HG03571 (cell line): ENCODE results near the gene GSTM4.

Experiments
- ATAC-seq: cut with Tn5 transposase; IDR thresholded peaks from one replicate; pipeline ENCODE4 v1.9.1; 2021; ENCODE audit not compliant: unreplicated experiment

The GSTM4 gene

DNA sequence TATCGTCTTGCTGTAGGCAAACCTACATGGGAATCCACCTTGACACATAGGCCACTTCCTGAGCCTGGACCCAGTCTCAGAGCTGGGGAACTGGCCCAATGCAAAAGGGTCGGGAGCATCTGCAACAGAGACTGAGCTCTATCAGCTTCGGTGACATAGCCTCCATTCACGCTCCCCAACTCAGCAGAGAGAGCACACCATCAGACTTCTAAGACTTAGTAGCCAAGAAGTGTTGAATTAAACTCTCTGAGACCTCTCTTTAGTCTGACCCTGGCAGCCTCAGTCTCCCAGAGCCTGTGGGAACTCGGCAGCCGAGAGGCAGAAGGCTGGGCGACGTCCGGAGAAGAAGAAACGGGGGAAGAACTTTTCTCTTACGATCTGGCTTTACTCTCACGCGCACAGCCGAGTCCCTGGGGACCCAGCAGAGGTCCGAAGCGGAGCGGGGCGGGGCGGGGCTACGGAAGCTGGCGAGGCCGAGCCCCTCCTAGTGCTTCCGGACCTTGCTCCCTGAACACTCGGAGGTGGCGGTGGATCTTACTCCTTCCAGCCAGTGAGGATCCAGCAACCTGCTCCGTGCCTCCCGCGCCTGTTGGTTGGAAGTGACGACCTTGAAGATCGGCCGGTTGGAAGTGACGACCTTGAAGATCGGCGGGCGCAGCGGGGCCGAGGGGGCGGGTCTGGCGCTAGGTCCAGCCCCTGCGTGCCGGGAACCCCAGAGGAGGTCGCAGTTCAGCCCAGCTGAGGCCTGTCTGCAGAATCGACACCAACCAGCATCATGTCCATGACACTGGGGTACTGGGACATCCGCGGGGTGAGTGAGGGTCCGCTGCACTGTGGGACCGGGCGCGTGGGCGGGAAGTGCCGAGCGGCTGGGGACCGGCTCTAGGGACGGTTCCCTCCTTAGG is at the start of gene GSTM4:
Gene GSTM4, plus strand, starts transcription at position 485 of the 905 bp plus-strand sequence. Its CDS starts 291 bp downstream, at position 776.
- peak; percentile 91 for ATAC-seq

DNA sequence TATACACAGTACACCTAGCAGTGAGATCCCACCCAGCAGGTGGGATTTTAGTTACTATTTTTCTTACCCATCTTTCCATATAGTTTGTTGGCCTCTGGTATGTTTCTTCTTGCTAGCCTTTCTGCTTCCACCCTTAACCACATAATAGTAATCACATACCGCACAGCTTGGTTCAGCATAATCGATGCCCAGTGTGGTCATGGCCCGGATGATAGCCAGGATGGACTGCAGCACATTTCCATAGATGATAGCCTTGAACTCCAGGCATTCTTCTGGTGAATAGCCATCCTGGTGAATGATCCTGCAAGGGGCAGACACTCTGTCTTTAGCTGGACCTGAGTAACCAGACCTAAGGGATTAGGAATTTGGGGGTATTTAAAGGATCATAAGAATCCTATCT is 46.0 kb upstream of the GSTM4 start:
- no peak for ATAC-seq

DNA sequence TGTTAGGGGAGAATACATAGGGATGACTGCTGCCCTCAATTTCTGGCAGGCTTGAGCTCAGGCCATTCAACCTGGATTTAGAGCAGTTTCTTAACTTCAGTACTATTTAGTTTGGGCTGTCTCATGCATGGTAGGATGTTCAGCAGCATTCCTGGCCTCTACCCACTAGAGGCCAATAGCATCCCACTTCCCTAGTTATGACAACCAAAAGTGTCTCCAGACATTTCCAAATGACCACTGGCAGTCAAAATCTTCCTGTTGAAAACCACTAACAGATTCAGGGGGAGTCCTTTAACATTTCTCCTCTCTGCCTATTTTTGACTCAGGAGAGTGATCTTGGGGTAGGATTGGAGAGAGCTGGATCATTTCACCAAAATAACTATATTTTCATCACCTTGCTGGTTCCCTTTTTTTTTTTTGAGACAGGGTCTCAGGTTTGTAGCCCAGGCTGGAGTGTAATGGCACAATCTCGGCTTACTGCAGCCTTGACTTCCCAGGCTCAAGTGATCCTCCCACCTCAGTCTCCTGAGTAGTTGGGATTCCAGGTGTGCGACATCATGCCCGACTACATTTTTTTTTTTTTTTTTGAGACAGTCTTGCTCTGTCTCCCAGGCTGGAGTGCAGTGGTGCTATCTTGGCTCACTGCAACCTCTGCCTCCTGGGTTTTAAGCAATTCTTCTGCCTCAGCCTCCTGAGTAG is 45.1 kb upstream of the GSTM4 start:
- ATAC-seq = no peak

DNA sequence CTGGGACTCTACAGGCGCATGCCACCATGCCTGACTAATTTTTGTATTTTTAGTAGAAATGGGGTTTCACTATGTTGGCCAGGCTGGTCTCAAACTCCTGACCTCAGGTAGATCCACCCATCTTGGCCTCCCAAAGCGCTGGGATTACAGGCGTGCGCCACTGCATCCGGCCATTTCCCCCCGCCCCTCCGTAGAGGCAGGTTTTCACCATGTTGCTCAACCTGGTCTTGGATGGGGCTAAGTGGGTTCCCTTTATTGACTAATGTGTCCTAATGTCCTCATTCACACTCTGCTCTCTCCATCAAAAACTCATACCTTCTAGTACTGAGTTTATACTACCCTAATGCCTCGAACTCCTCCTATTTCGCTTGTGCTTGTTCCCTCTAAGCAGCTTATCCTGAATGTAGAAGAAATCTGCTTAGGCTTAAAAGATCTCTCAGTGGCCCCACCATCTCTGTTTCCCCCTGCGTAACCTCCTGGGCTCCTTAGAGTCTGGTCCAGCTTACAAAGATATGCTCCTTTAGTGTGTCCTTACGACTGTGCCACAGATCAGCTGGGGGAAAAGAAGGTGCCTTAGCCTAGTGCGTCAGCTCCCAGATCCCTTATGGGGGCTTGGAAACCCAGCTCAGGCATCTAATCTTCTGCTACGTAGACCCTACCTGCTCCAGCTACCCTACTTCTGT is 44.5 kb upstream of the GSTM4 start:
- ATAC-seq = no peak

DNA sequence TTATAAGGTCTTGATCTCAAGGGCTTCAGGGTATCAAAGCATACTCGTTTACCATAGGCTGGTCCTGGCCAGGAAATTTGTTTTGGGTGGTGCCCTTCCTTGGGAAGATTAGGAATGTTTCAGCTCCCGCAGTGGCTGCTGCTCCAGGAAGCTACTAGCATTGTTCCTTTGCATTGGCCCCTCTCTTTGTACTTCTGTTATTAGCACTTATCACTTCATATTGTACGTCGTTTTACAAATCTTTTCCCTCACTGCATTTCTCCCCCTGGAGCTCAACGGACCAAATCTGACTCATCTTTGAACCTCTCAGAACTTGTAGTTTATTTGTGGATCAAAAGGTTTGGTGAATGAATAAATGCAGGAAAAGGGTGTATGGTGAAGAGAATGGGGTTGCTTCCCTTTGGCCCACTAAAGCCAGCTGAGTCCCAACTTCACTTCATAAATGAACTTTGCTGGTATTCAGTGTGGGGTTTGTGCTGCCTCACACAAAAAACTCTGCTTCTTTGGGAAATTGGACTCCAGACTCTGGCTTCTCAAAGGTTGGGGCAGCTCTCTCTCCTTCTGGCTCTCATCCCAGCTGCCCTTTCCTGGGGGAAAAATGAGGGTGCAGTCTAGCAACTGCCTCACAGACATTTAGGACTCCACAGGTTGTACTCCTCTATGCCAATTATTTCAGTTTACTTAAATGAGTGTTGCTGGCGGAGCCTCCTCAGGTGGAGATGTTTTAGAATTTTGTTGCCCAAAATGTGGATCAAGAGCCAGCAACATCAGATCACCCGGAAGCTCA is 42.3 kb upstream of the GSTM4 start:
- no peak for ATAC-seq

DNA sequence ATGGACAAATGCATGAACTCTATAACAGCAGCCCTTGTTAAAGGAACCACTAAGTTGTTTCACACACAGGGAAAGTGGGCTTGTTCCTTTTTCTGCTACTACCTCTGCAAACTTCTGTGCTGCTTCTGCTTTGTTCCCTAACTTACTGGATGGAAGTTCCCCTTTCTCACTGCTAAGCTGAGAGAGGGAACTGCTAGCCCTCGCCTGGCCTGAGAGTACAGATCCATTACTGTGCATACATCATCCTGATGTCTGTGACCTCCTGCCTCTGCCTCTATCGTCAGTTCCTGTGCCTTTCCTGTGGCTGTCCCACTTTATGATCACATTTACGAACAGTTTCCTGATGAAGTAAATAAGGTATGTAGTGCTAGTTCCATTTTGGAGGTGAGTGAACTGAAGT is 40.0 kb upstream of the GSTM4 start:
- no peak for ATAC-seq

DNA sequence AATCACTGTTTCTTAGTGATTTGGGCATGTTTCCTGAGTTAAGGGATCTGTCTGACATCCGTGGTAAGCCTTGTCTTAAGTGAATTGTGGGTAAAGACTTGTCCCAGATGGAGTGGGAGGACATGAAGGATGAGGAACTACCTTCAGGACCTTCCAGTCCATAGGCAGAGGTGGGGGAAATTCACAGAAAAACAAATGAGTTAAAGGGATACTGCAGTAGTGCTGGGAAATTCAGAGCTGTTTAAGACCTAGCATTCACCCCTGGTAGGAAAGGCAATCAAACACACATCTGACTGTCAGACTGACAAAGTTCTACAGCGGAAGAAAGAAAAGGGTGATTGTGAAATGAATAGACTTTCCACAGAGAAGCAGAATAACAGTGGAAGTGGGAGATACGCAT is 39.5 kb upstream of the GSTM4 start:
- no peak for ATAC-seq

DNA sequence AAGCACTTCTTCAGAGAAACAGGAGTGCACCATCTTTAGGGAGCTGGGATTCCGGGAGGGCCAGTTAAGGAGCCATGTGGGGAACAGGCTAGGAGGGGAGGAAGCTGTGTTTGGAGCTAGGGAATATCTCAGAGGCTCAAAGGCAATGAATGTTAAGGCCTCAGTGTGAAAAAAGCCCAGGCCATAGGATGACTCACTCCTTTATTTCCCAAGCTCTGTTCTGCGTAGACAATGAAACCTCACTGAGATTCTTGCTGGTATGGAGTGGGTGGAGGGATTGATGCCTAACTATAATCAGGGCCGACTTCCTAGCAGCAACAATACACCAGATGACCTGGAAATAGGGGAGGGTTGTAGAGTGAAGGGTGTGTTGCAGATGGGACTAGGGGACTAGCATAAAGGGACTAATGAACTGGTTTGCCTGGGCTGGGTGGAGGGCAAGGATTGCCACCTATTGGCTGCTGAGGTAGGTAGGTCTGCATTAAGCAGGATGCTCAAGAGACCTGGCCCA is 38.6 kb upstream of the GSTM4 start:
- no peak for ATAC-seq

DNA sequence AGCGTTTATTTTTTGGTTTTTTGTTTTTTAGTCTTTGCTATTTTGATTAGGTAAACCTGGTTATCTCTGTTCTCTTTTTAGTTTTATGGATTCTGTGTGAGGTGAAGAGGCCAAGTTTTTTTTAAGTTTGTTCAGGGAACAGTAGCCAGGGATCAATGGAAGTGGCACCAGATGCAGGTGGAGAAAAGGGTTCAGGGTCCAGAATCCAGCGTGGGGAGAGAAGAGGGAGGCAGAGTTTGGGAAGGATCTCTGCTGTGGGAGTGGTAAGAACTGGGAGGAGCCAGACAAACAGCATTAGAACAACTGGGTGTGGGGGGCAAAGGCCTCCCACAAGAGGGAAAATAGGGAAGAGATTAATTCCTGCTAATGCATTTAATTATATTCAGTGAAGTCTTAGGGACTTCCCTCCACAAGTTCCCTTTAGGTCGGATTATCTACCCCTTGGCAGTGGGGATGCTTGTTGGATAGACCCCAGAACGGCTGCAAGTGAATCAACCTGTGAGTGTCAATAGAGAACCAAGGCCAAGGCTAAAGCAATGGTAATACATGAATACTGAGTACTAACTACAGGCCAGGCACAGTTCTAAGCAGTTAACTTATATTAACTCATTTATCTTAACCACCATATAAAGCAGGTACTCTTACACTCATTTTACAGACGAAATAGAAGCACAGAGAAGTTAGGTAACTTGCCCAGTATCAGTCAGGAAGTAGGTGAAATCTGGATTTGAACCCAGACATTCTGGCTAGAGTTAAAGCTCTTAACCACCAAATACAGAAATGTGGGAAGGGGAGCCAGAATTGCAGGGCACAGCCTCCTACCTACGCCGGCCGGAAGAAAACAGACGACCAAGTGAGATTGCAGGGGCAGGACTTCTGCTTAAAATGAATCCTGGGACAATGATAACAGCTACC is 37.0 kb upstream of the GSTM4 start:
- ATAC-seq = no peak

DNA sequence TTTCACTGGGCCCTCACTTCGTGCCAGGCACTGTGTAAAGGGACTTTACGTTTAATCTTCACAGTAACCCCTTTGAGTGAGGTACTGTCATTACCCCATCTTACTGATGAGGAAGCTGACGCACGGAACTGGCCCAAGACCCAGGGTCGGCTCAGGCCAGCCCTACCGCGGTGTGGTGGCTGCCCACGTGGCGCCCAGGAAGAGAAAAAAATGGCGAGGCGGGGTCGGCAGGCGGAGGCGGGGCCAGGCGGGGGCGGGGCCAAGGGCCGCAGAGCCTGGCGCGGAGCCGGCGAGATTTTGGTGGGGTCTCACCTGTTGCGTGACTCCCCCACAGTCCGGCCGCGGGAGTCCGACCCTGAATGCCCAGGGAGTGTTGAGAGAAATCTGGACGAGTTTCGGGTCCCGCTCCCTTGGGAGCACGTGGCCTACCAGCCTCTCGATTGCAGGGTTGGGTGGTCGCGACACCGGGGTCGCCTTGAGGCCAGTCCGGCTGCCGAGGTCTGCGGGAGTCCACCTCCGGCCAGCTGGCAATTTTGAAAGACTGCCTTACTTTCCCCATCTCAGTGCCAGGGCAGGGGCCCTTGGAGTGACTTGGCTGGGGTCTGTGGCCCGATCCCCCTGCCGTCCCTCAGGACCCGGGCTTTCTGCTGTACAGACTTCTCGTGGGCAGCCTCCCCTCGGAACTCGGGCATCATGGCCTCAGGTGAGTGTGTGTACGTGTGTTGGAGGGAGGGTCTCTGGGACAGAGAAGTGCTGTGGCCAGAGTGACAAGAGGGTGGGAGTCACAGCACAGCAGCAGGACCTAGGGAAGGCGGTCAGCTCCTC is 36.1 kb upstream of the GSTM4 start, which contains the start of the genes AMPD2 and GNAT2:
Gene AMPD2, plus strand, starts transcription at position 262 of the 825 bp plus-strand sequence. CDS start 1,339 bp downstream, outside the sequence.
Gene GNAT2, minus strand, starts transcription at position 41 of the 825 bp plus-strand sequence. CDS start 6,746 bp downstream, outside the sequence.
- ATAC-seq = peak; percentile 43

DNA sequence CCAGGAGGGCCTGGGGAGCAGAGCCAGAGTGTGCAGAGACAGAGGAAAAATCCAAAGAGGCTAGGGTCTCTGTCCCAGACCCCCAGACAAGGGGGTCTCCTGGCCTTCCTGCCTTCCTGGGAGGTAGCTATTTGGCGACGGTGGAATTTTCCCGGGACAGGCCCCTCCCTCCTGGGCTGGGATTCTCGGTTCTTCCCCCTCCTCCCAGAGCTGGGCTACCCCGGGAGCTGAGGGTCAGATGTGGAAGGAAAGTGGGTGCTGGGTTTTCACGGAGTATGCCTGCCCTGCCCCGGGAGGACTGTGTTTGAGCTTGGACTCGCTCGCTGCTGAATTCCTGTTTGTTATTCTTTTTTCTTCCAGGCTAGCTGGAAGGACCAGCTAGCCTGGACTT is 35.5 kb upstream of the GSTM4 start:
- ATAC-seq = no peak

DNA sequence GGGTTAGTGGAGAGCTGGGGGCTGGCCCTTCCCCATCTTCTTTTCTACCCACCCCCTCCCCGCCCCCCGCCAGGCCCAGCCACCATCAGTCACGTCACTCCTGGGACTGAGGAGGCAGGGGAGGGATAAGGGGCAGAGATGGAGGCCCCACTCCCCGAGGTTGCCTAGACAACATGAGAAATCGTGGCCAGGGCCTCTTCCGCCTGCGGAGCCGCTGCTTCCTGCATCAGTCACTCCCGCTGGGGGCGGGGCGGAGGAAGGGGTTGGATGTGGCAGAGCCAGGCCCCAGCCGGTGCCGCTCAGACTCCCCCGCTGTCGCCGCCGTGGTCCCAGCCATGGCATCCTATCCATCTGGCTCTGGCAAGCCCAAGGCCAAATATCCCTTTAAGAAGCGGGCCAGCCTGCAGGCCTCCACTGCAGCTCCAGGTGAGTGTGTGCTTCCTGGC is 35.0 kb upstream of the GSTM4 start:
- peak; percentile 65 for ATAC-seq

DNA sequence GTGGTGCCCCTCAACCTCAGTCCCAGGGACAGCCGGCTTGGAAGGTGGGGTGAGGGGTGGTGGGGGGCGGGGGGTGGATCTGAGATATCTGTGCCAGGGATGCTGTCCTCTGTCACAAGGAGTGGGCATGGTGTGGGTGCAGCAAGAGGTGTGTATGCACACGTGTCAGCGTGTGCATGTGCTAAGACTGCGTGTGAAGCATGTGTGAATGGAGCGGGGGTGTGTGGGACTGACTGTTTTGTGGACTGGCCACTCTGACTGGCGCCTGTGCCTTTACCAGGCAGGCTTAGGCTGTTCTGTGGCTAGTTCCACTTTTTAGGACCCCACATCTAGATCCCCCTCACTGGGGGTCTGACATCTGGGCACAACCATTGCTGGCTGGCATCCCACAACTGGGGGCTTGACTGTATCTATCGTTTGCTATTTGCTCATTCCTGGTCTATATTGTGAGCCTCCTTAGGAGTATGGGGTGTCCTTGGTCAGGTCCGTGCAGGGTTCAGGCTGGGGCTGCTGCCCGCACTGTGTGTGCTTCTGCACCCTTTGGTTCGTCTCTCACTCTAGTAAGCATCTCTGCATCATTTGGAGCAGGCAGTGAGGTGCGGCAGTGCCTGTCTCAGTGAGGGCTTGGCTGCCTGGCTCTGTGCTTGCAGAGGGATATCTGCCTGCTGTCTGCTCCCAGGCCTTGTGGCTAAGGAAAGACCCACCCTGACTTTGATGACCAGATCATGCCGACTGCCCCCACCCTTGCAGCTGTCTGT is 34.3 kb upstream of the GSTM4 start:
- no peak for ATAC-seq

DNA sequence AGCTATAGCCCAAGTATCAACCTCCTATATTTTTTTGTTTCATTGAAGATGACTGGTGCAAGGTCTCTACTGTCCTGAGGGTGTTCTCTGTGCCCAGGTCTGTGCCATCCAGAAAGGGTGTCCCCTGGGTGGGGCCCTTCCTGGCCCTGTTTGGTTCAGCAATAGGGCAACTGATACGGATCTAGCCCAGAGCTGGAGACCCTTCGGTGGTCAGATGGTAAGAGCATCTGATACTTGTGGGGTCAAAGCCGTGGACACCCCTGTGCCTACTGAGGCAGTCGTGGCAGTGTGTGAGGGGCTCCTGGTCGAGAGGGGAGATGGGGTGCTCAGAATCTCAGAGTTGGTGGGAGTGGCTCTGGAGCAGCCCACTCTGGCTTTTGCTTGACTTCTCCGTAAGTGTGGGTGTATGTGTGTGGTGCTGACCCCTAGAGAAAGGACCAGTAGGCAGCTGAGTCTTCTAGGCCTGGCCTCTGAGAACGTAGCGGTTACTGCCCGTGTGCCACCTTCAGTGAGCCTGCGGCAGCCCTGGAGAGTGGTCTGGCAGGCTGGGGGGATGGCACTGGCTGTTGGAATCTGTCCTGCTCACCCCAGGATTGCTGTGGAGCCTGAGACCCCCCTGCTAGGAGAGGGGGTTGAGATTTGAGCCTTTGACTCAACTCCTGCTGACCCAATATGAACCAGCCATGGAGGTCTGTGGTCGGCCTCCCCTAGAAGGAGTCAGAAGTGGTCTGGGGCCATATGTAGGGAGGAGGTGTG is 33.6 kb upstream of the GSTM4 start:
- ATAC-seq = no peak

DNA sequence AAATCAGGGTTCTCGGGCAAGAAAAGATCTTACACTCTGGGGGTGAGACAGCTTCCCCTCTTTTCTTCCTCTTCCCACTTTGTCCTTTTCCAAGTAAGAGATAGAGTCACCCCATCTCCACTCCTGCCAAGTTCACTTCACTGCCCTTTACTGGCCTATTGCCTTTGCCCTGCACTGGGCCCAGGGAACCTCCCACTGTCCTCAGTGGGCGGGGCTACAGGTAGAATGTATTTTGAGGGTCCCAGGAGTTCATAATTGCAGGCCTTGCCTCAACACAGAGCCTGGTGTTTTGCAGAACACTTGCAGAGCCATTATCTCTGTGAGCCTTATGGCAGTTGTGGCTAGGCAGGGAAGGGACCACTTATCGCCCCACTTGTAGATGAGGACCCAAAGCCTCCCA is 33.0 kb upstream of the GSTM4 start:
- no peak for ATAC-seq

DNA sequence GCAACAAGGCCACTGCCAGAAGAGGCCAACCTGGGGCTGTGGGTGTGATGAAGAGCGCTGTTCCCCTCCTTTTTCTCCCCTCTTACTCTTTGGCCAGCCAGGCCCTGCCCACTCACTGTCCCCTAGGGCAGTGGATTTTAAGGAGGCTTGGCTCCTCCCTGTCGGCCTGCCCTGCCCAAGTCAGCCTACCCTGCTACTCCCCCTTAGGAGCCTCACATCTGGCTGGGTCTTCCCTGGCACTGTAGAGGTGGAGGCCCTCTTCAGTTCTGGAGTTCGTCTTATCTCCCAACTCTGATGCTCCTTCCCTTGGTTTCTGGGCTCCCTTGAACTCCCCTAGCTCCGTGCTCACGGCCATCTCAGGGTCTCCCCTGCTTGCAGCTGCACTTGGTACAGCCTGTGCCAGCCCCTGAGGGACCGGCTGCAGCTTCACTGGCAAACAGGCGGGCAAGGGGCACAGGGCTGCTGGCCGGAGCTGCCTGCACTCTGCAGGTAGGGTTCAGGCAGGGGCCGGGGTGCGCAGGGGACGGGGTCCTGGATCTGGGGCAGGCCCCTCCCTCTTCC is 32.2 kb upstream of the GSTM4 start:
- no peak for ATAC-seq
